ENCODE results near the gene CLIC4. TPM values are rescaled to one million over a fixed set of nuclear protein-coding genes. Genes with fewer than 3 reads are reported as not detected.
"Not testable (repeated sequence)": the region's sequence is repeated elsewhere in the genome, so short reads cannot be mapped to it uniquely, and the experiment has no call there.

CLIC4 gene
- total RNA-seq, 6 experiments from 2014 or later = 35.0 to 63.6 (median 44.3) TPM

DNA sequence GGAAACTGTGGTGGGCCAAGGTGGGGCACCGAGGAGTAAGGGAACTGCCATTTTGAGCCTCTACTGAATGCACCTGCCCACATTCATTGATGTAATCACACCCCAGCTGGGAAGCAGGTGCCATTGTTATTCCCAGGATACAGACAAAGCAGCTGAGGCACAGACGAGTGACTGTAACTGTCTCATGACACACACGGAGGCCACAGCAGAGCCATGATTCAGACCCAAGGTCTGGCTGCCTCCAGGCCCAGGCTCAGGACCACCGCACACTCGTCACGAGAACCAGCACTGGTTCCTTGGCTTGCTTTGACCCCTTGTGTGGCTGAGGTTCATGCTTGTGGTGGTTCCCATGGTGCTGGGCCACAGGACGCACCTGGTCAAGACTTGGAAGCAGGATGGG, 45.6 kb upstream of the CLIC4 start:
- H3K27me3 ChIP-seq = no peaks in the 10 kb centered on the region
- no peaks in the 10 kb centered on the region for H3K36me3 ChIP-seq
- WGBS (ENCODE audit: insufficient coverage, low coverage, low lambda C conversion rate, missing lambda C conversion rate) = 100% methylated on average over 1 of the region's 7 CpGs
- ATAC-seq = no peak
- no peak for DNase-seq
- intact Hi-C loops (cut with DNase I) = no loop called here
- H3K4me3 ChIP-seq = no peak overlapping the region
- no peaks in the 10 kb centered on the region for H3K4me1 ChIP-seq
- no peaks in the 10 kb centered on the region for H3K9me3 ChIP-seq
- no peak overlapping the region for H3K27ac ChIP-seq
- TF ChIP-seq, protein P1, sequence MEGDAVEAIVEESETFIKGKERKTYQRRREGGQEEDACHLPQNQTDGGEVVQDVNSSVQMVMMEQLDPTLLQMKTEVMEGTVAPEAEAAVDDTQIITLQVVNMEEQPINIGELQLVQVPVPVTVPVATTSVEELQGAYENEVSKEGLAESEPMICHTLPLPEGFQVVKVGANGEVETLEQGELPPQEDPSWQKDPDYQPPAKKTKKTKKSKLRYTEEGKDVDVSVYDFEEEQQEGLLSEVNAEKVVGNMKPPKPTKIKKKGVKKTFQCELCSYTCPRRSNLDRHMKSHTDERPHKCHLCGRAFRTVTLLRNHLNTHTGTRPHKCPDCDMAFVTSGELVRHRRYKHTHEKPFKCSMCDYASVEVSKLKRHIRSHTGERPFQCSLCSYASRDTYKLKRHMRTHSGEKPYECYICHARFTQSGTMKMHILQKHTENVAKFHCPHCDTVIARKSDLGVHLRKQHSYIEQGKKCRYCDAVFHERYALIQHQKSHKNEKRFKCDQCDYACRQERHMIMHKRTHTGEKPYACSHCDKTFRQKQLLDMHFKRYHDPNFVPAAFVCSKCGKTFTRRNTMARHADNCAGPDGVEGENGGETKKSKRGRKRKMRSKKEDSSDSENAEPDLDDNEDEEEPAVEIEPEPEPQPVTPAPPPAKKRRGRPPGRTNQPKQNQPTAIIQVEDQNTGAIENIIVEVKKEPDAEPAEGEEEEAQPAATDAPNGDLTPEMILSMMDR (IDR thresholded peaks at IDR 0.05) = no peak
- no peak for TF ChIP-seq POLR2A (IDR thresholded peaks at IDR 0.05)

DNA sequence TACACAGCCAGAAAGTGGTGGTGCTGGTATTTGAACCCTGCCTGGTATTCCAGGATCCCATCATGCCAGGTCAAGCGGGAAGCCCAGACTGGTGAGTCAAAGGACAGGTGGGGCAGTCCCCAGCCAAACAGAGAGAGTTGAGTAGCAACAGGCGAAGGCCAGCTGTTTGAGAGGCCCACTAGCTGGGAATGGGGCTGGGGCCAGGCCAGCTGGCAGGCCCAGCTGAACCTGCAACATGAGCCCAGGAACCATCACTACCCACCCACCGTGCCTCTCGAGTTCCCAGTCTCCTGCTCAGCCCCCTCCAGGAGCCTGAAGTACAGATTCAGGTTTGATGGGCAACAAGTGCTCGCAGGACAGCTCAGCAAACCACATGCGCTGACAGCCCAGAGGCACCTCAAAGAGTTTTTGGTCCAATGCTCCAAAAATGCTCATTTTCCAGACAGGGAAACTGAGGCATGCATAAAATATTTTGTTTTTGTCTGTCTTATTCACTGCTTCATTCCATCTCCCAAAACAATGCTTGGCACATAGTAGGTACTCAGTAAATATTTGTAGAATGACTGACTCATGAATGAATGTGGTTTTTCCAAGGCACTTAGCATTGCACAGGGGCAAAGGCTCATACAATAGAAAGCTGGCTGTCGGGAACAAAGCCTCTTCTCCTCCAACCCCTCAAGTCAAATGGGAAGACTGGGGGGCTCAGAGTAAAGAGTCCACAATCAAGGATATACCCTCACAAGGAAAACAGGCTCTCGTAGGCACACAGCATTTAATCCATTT, 42.5 kb upstream of the CLIC4 start:
- Histone ChIP-seq H3K27me3 (no peaks in the 10 kb centered on the region), H3K4me3 (no peak overlapping the region), H3K27ac (no peak overlapping the region), H3K4me1 (peaks cover 0 to 7% (median 3%) of the 10 kb centered on the region in 4 donors), H3K9me3 (no peaks in the 10 kb centered on the region), H3K36me3 (no peaks in the 10 kb centered on the region)
- WGBS (ENCODE audit: insufficient coverage, low coverage, low lambda C conversion rate, missing lambda C conversion rate) = 88% methylated on average over 4 of the region's 8 CpGs
- TF ChIP-seq, protein P1 (IDR thresholded peaks at IDR 0.05) = no peak
- no peak for TF ChIP-seq POLR2A (IDR thresholded peaks at IDR 0.05)
- ATAC-seq = no peak
- DNase-seq = no peak
- intact Hi-C loops (cut with DNase I) = no loop called here

DNA sequence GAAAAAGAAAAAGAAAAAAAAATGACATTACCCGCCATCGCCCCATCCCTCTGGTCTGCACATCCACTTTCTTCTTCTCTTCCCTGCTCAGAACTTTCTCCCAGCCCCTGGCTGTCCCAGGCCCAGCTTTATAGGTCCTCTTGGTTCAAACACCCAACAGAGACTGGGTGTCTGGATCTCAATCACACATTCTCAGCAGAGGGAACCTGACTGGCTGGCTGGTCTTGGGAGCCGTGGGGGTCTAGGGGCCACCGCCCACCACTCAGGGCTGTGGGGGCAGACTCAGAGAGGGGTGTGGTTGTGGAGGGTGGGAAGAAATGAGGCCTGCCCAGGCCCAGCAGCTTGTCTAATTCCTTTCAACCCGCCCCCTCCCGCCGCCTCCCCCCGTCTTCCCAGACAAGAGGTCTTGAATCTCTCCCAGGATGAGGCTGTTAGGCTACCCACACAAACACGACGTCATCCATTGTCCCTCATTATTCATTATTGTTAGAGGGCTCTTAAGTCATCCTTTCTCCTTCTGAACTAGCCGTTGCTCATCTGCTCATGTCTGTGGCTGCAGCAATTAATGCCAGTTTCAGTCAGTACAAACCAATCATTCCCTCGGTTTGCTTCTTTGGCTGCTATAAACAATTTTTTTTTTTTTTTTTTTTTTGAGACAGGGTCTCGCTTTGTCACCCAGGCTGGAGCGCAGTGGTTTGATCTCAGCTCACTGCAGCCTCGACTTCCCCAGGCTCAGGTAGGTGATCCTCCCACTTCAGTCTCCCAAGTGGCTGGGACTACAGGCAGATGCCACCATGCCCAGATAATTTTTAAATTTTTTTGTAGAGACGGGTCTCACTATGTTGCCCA, 40.6 kb upstream of the CLIC4 start:
- no peaks in the 10 kb centered on the region for H3K9me3 ChIP-seq
- H3K36me3 ChIP-seq = no peaks in the 10 kb centered on the region
- no peak for DNase-seq
- intact Hi-C loops (cut with DNase I) = no loop called here
- TF ChIP-seq POLR2A (IDR thresholded peaks at IDR 0.05) = no peak
- TF ChIP-seq, protein P1 (IDR thresholded peaks at IDR 0.05) = no peak
- peaks cover 0 to 7% (median 3%) of the 10 kb centered on the region in 4 donors for H3K4me1 ChIP-seq
- ATAC-seq = no peak
- 81% methylated on average over 11 of the region's 16 CpGs for WGBS (ENCODE audit: insufficient coverage, low coverage, low lambda C conversion rate, missing lambda C conversion rate)
- H3K27me3 ChIP-seq = no peaks in the 10 kb centered on the region
- H3K4me3 ChIP-seq = no peak overlapping the region
- H3K27ac ChIP-seq = peak overlapping the region in 2 of 3 donors; percentile 77 to 89

DNA sequence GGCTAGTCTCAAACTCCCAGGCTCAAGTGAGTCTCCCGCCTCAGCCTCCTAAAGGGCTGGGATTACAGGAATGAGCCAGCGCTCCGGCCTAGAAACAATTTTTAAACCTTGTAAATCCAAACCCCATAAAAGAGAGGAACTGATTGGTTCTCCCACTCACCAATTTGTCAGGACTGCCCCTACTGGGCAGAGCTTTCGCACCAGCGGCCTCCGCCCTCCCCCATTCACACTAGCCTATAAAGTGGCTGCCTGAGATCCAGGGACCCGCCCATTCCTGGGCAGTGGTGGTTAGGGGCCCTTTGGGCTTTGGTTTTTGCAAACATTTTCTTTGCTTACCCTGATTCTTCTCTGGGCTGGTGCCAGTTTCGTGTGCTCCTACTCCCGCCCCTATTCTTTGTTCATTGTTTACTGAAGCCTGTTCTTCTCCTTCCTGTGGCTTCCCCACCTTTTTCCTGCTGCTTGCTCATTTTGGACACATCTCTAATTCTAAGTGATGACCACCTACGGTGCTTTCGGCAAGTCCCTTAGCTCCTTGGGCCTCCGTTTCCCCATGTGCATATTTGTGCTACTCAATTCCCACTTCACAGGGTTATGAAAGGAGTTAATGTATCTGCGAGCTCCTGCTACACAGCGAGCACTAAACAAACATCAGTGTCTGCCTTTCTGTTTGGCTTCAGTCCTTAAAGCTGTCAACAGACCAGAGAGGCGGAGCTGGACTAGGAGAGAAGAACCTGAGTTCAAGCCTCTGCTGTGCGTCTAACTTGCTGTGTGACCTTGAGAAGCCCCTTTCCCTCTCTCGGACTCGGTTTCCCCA, 39.8 kb upstream of the CLIC4 start:
- H3K9me3 ChIP-seq = no peaks in the 10 kb centered on the region
- H3K27ac ChIP-seq = peak overlapping the region; percentile 43 to 89 (median 77)
- DNase-seq = peak; percentile 86 to 94 (median 92)
- peak overlapping the region; percentile 12 to 49 (median 35) for H3K4me3 ChIP-seq
- H3K36me3 ChIP-seq = no peaks in the 10 kb centered on the region
- 15% methylated on average over 16 of the region's 18 CpGs for WGBS (ENCODE audit: insufficient coverage, low coverage, low lambda C conversion rate, missing lambda C conversion rate)
- peaks cover 0 to 7% (median 3%) of the 10 kb centered on the region in 4 donors for H3K4me1 ChIP-seq
- intact Hi-C loops (cut with DNase I) = no loop called here
- TF ChIP-seq POLR2A (IDR thresholded peaks at IDR 0.05) = no peak
- TF ChIP-seq, protein P1 (IDR thresholded peaks at IDR 0.05) = peak in 2 of 4 donors; percentile 14 to 16
- ATAC-seq = peak; percentile 97 to 99 (median 98)
- no peaks in the 10 kb centered on the region for H3K27me3 ChIP-seq

DNA sequence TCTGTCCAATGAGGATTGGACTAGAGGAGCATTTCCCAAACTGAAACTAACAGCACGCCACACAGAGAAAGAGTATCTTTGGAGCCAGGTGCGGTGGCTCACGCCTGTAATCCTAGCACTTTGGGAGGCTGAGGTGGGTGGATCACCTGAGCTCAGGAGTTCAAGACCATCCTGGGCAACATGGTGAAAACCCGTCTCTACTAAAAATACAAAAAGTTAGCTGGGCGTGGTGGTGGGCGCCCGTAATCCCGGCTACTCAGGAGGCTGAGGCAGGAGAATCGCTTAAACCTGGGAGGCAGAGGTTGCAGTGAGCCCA, 39.2 kb upstream of the CLIC4 start:
- ATAC-seq; DNase-seq; intact Hi-C loops (cut with DNase I); H3K27me3 ChIP-seq; H3K9me3 ChIP-seq; H3K4me1 ChIP-seq; H3K36me3 ChIP-seq: not testable (repeated sequence)
- H3K27ac ChIP-seq = peak overlapping the region; percentile 43 to 89 (median 77)
- peak overlapping the region in 2 of 3 donors; percentile 35 to 49 for H3K4me3 ChIP-seq
- 88% methylated on average over 9 of the region's 9 CpGs for WGBS (ENCODE audit: insufficient coverage, low coverage, low lambda C conversion rate, missing lambda C conversion rate)
